ENCODE data around the gene OR3A2. TPM values are rescaled to one million over a fixed set of nuclear protein-coding genes. Genes with fewer than 3 reads are reported as not detected.
"Not testable (repeated sequence)": the region's sequence is repeated elsewhere in the genome, so short reads cannot be mapped to it uniquely, and the experiment has no call there.

Gene OR3A2
- total RNA-seq, 4 donors from 2014 or later, result not detected

DNA sequence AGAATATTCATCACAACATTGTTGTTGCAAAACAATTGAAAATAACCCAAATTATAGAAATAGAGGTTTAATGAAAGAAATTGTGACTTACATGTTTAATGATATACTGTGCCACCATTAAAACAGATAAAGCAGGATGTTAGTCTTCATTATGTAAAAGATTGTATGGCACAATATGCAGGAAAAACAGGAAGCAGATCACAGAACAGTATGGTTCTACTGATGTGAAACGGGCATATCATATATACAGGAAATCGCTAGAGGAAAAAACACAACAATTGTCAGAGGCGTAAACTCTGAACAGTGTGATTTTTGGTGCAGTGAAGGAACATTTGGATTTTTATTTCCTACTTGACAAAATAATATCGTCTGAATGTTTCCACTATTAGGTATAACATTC lies 110.0 kb downstream of the OR3A2 start:
- Histone ChIP-seq H3K36me3 (no peaks in the 10 kb centered on the region), H3K27ac (no peak overlapping the region), H3K27me3 (no peaks in the 10 kb centered on the region), H3K9me3 (peaks cover 0 to under 1% (median 0%) of the 10 kb centered on the region in 3 donors), H3K4me1 (no peaks in the 10 kb centered on the region), H3K4me3 (no peak overlapping the region)
- TF ChIP-seq, protein P1, sequence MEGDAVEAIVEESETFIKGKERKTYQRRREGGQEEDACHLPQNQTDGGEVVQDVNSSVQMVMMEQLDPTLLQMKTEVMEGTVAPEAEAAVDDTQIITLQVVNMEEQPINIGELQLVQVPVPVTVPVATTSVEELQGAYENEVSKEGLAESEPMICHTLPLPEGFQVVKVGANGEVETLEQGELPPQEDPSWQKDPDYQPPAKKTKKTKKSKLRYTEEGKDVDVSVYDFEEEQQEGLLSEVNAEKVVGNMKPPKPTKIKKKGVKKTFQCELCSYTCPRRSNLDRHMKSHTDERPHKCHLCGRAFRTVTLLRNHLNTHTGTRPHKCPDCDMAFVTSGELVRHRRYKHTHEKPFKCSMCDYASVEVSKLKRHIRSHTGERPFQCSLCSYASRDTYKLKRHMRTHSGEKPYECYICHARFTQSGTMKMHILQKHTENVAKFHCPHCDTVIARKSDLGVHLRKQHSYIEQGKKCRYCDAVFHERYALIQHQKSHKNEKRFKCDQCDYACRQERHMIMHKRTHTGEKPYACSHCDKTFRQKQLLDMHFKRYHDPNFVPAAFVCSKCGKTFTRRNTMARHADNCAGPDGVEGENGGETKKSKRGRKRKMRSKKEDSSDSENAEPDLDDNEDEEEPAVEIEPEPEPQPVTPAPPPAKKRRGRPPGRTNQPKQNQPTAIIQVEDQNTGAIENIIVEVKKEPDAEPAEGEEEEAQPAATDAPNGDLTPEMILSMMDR (IDR thresholded peaks at IDR 0.05), result no peak
- no peak for TF ChIP-seq POLR2A (IDR thresholded peaks at IDR 0.05)
- DNase-seq, result no peak
- 59 to 82% methylated on average over 4 of the region's 4 CpGs for WGBS, 2 donors
- intact Hi-C loops (cut with DNase I), result no loop called here

DNA sequence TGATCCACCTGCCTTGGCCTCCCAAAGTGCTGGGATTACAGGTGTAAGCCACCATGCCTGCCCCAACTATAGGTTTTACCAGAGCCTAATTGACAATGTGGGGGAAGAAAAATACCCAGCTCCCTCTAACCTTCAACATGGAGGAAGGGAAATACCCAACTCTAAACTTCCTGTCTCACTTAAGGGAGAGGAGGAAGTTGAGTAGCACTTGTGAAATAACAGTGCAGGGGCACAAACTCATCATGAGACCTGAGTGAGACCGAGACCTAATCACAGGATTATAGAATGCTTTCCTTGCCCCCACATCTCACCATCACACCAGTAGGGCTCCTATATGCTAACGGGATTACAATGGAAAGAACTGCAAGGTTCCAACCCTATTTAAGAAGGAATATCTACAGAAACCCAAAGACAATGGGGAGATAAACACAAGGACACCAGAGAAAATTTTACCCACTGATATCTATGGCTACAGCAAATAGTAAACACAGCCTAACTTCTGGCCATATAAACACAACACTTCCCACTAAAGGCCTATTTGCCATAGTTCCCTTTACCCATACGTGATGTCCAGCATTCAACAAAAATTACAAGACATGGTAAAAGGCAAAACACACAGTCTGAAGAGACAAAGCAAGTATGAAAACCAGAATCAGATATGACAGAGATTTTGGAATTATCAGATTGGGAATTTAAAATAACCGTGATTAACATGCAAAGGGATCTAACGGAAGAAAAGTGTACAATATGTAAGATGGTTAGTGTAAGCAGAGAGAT lies 114.8 kb downstream of the OR3A2 start:
- H3K27ac ChIP-seq, result no peak overlapping the region
- intact Hi-C loops (cut with DNase I), result no loop called here

DNA sequence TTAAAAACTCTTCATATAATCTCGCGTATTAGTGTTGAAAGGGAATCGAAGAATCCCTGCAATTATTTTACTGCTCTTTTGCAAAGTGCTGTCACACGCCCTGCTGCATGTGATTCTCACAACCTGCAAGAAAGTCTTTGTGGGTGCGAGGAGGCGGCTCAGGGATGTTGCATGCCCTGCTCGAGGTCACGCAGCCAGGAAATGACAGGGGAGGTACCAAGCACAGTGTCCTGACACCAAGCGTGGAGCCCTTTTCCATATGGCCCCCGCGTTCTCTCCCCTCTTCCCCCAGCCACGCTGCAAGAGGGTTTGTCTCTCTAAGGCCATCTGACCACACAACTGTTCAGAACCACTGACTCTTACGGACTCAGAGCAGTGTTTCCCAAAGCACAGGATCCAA lies 125.5 kb downstream of the OR3A2 start:
- Histone ChIP-seq H3K27me3 (peaks cover 0 to 6% (median 0%) of the 10 kb centered on the region in 4 donors), H3K27ac (no peak overlapping the region), H3K9me3 (no peaks in the 10 kb centered on the region), H3K36me3 (no peaks in the 10 kb centered on the region), H3K4me3 (no peak overlapping the region), H3K4me1 (no peaks in the 10 kb centered on the region)
- TF ChIP-seq POLR2A (IDR thresholded peaks at IDR 0.05), result no peak
- TF ChIP-seq, protein P1 (IDR thresholded peaks at IDR 0.05), result no peak
- intact Hi-C loops (cut with DNase I), result no loop called here
- WGBS, 2 donors, result 68 to 77% methylated on average over 11 to 13 of the region's 13 CpGs
- DNase-seq, result no peak

More for the DNA sequence above, 114.8 kb downstream of the OR3A2 start:
- WGBS, 2 donors, result 75 to 85% methylated on average over 5 of the region's 5 CpGs
- Histone ChIP-seq H3K36me3 (no peaks in the 10 kb centered on the region), H3K4me1 (no peaks in the 10 kb centered on the region), H3K9me3 (peaks cover 0 to 8% (median 0%) of the 10 kb centered on the region in 3 donors), H3K4me3 (no peak overlapping the region), H3K27me3 (peaks cover 0 to 3% (median 0%) of the 10 kb centered on the region in 4 donors)
- TF ChIP-seq POLR2A (IDR thresholded peaks at IDR 0.05), result no peak
- TF ChIP-seq, protein P1 (IDR thresholded peaks at IDR 0.05), result no peak
- no peak for DNase-seq

DNA sequence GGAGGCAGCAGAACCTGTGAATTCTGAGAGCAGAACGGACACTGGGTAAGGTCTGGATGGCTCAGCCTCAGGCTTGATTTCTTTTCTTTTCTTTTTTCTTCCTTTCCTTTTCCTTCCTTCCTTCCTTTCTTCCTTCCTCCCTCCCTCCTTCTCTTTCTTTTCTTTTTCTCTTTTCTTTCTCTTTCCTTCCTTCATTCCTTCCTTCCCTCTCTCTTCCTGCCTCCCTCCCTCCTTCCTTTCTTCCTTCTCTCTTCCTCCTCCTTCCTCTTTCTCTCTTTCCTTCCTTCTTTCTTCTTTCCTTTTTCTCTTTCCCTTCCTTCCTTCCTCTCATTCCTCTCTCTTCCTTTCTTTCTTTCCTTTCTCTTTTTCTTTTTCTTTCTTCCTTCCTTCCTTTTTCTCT lies 125.9 kb downstream of the OR3A2 start:
- intact Hi-C loops (cut with DNase I), result no loop called here
- H3K4me3 ChIP-seq, result no peak overlapping the region
- TF ChIP-seq, protein P1 (IDR thresholded peaks at IDR 0.05), result no peak
- no peak for TF ChIP-seq POLR2A (IDR thresholded peaks at IDR 0.05)
- DNase-seq, result no peak
- 63 to 86% methylated on average over 1 of the region's 1 CpG for WGBS, 2 donors
- H3K36me3 ChIP-seq, result no peaks in the 10 kb centered on the region
- peaks cover 0 to 6% (median 0%) of the 10 kb centered on the region in 4 donors for H3K27me3 ChIP-seq
- no peak overlapping the region for H3K27ac ChIP-seq
- H3K4me1 ChIP-seq, result no peaks in the 10 kb centered on the region
- no peaks in the 10 kb centered on the region for H3K9me3 ChIP-seq

DNA sequence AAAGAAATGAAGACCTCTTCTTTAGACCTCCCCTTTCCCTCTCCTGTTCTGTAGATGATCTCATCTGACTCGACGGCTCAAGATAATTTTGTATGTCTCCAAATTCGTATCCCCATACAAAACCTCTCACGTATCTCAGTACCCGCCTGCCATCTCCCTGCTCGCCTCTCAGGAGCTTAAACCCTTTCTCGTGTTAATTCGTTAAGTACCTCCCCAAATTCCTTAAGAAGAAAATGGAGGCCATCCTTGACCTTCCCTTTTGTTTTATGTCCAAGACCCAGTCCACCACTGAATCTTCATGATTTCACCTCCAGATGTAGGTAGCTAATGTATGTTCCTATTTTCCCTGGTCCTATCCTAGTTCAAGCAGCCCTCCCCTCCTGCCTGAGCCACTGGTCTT lies 129.5 kb downstream of the OR3A2 start:
- Histone ChIP-seq H3K4me1 (no peaks in the 10 kb centered on the region), H3K4me3 (no peak overlapping the region), H3K27ac (no peak overlapping the region), H3K9me3 (no peaks in the 10 kb centered on the region), H3K27me3 (peaks cover 0 to 6% (median 0%) of the 10 kb centered on the region in 4 donors), H3K36me3 (no peaks in the 10 kb centered on the region)
- no peak for DNase-seq
- TF ChIP-seq, protein P1 (IDR thresholded peaks at IDR 0.05), result no peak
- TF ChIP-seq POLR2A (IDR thresholded peaks at IDR 0.05), result no peak
- intact Hi-C loops (cut with DNase I), result no loop called here
- WGBS, 2 donors, result 88 to 90% methylated on average over 8 of the region's 8 CpGs

DNA sequence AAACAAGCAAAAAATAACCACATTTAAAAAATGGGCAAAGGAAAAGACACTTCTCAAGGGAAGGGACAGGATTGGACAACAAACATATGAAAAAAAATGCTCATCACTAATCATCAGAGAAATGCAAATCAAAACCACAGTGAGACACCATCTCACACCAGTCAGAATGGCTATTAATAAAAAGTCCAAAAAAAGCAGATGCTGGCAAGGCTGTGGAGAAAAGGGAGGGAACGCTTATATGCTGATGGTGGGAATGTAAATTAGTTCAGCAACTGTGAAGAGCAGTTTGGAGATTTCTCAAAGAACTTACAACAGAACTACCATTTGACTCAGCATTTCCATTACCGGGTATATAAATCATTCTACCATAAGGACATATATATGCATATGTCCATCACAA lies 137.1 kb downstream of the OR3A2 start:
- 91% methylated on average over 1 of the region's 2 CpGs; no CpG with 5 or more reads in 1 of the 2 donors for WGBS, 2 donors
- H3K4me1 ChIP-seq; H3K4me3 ChIP-seq; H3K27ac ChIP-seq; DNase-seq; H3K27me3 ChIP-seq; H3K9me3 ChIP-seq; intact Hi-C loops (cut with DNase I); H3K36me3 ChIP-seq: not testable (repeated sequence)

DNA sequence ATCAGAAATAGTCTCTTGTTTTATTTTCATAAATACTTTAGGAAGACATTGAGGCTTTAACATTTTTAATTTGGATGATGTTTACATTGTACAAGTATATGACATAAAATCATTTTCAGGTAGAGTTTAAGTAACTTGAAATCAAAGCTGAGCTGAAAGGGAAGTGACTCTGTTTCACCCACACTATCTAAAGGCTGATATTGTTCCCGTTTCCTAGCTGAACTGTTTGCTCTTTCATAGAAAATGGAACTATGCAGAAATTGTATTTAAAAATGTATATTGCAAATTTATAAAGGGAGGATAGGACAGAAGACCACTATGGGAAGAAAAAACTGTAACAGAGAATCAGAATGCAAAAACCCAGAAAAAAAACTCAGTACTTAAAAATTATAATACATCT lies 141.3 kb downstream of the OR3A2 start:
- H3K27ac ChIP-seq; H3K9me3 ChIP-seq; H3K4me3 ChIP-seq; DNase-seq; H3K27me3 ChIP-seq; H3K4me1 ChIP-seq; H3K36me3 ChIP-seq; intact Hi-C loops (cut with DNase I): not testable (repeated sequence)
- WGBS, 2 donors, result 27 to 33% methylated on average over 1 of the region's 1 CpG

- H3K4me3 ChIP-seq; intact Hi-C loops (cut with DNase I); H3K27ac ChIP-seq; H3K4me1 ChIP-seq; H3K9me3 ChIP-seq; H3K27me3 ChIP-seq; H3K36me3 ChIP-seq; DNase-seq: not testable (repeated sequence)
- 83% methylated on average over 1 of the region's 1 CpG; no CpG with 5 or more reads in 1 of the 2 donors for WGBS, 2 donors
Measured at GRCh38 chr17:3241044-3241443, 145.1 kb downstream of the OR3A2 start.

All from esophagus squamous epithelium (tissue), 5 donors.